HL-60 (cell line): ENCODE results near the gene THSD8.

Experiments used
- POLR2AphosphoS5 ChIP-seq: IDR thresholded peaks from 2 replicates; pipeline ENCODE4 v1.6.1; 2012; ENCODE audit warnings: low read depth
- TF ChIP-seq, protein P1 (sequence below): IDR thresholded peaks from one replicate; pipeline ENCODE4 v1.5.1; 2011; ENCODE audit warnings: low read length, control low read depth, inconsistent platforms; ENCODE audit not compliant: insufficient read depth

DNA sequence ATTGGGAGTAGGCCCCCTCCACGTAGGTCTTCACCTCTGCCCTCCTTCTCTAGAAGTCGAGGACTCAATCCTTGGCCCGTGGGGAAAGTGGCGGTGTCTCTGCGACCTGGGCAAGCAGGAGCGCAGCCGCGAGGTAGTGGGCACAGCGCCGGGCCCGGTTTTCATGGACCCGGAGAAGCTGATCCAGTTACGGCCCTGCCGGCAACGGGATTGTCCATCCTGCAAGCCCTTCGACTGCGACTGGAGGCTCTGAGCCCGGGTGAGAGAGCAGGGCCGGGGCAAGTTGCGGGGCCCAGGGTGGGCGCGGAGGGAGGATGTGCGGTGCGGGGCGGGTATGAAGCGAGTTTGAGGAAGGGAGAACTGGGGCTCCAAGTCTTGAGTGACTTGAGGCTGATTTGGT is 2.2 kb downstream of the THSD8 start:
- TF ChIP-seq POLR2AphosphoS5: no peak
- TF ChIP-seq, protein P1, sequence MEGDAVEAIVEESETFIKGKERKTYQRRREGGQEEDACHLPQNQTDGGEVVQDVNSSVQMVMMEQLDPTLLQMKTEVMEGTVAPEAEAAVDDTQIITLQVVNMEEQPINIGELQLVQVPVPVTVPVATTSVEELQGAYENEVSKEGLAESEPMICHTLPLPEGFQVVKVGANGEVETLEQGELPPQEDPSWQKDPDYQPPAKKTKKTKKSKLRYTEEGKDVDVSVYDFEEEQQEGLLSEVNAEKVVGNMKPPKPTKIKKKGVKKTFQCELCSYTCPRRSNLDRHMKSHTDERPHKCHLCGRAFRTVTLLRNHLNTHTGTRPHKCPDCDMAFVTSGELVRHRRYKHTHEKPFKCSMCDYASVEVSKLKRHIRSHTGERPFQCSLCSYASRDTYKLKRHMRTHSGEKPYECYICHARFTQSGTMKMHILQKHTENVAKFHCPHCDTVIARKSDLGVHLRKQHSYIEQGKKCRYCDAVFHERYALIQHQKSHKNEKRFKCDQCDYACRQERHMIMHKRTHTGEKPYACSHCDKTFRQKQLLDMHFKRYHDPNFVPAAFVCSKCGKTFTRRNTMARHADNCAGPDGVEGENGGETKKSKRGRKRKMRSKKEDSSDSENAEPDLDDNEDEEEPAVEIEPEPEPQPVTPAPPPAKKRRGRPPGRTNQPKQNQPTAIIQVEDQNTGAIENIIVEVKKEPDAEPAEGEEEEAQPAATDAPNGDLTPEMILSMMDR: no peak
